K562 (cell line): Measurements from ENCODE around the gene DOCK3. TPM values are rescaled to one million over a fixed set of nuclear protein-coding genes. Genes with fewer than 3 reads are reported as not detected.

Experiments
- ATAC-seq: fragments of 200-7000 bp; cut with Tn5 transposase; 3 replicates; pipeline ENCODE4 v1.9.1; 2020; ENCODE audit warnings: moderate library complexity
- BruUV-seq: library from RNA; stranded (reverse); fragments of 400-500 nt; replicated peaks from 2 replicates; lab custom pipeline; 2021; lab: Mats Ljungman, UMichigan
- CTCF ChIA-PET: fragments of 300-600 bp; formaldehyde crosslinking; extraction: SDS; loops from one replicate; lab custom pipeline; 2021; ENCODE audit warnings: low intra/inter-chr PET ratio; lab: Yijun Ruan, JAX
- POLR2A ChIA-PET: fragments of 300-600, 350-650 bp; sonication (Branson Sonifier 250); formaldehyde crosslinking; extraction: SDS; loops from one replicate; lab custom pipeline; 2021; ENCODE audit warnings: antibody characterized with exemption, inconsistent platforms; lab: Yijun Ruan, JAX
- DNase-seq, 4 experiments: peaks; one replicate each; pipeline versions ENCODE4 v3.0.0 to v3.0.0-alpha.2; 2011 to 2018; ENCODE audit warnings: low spot score in 3 of 4, mixed read lengths in 3 of 4; ENCODE audit errors: extremely low read depth in 1 of 4
- FAIRE-seq: peaks from 2 replicates; lab custom pipeline; 2011; peaks lifted over from hg19 to GRCh38; lab: Jason Lieb, UNC
- H2AFZ ChIP-seq: 2 replicates; pipeline ENCODE4 v1.6.0; 2011; ENCODE audit warnings: low read depth, low read length, control low read depth, inconsistent platforms
- H3K27ac ChIP-seq: fragments of 200-600 bp; 3 replicates; pipeline ENCODE4 v1.8.0; 2011; ENCODE audit warnings: low read depth, mild to moderate bottlenecking, control low read depth, inconsistent platforms, low read length, moderate library complexity, mixed read lengths; ENCODE audit errors: extremely low read depth
- H3K27me3 ChIP-seq, 2 experiments: fragments of 300-600 bp in 1 of 2; 2 replicates in 1 of 2; 3 replicates in 1 of 2; pipeline versions ENCODE4 v1.6.0 to v1.8.0; 2011; ENCODE audit warnings: inconsistent platforms in 2 of 2, low read length in 2 of 2, mild to moderate bottlenecking in 1 of 2, mixed read lengths in 1 of 2, moderate library complexity in 1 of 2; ENCODE audit not compliant: control insufficient read depth in 2 of 2, insufficient read depth in 2 of 2
- H3K36me3 ChIP-seq: fragments of 300-600 bp; 3 replicates; pipeline ENCODE4 v1.8.0; 2011; ENCODE audit warnings: mild to moderate bottlenecking, low read length, inconsistent platforms; ENCODE audit not compliant: control insufficient read depth, insufficient read depth
- H3K4me1 ChIP-seq, 2 experiments: fragments of 200-600 bp in 1 of 2; replicated peaks in 1 of 2; 2 replicates in 1 of 2; 3 replicates in 1 of 2; pipeline versions ENCODE4 v1.5.1 to v1.8.0; 2011; ENCODE audit warnings: inconsistent platforms in 2 of 2, low read length in 2 of 2, mild to moderate bottlenecking in 1 of 2, mixed read lengths in 1 of 2, moderate library complexity in 1 of 2; ENCODE audit not compliant: control insufficient read depth in 2 of 2, insufficient read depth in 2 of 2
- H3K4me2 ChIP-seq: 2 replicates; pipeline ENCODE4 v1.6.1; 2011; ENCODE audit warnings: low read length, control low read depth, inconsistent platforms, mixed read lengths; ENCODE audit not compliant: insufficient read depth
- H3K4me3 ChIP-seq: fragments of 200-600 bp; sonication (generic), shearing (Covaris generic); 2 replicates; pipeline ENCODE4 v1.5.1; 2016; ENCODE audit warnings: control low read depth, inconsistent platforms
- H3K79me2 ChIP-seq: fragments of 200-600 bp; 3 replicates; pipeline ENCODE4 v1.8.0; 2011; ENCODE audit warnings: low read length, inconsistent platforms; ENCODE audit not compliant: control insufficient read depth, insufficient read depth
- H3K9ac ChIP-seq, 2 experiments: 2 replicates each; pipeline versions ENCODE4 v1.6.0 to v1.6.1; 2011; ENCODE audit warnings: low read depth in 2 of 2, low read length in 2 of 2, control low read depth in 1 of 2, inconsistent platforms in 1 of 2, mild to moderate bottlenecking in 1 of 2, mixed read lengths in 1 of 2; ENCODE audit not compliant: insufficient read depth in 1 of 2
- H3K9me1 ChIP-seq: one replicate; pipeline ENCODE4 v1.6.0; 2011; ENCODE audit warnings: inconsistent platforms, mild to moderate bottlenecking, low read length, moderate library complexity; ENCODE audit not compliant: control insufficient read depth, insufficient read depth
- H3K9me3 ChIP-seq: replicated peaks from 2 replicates; pipeline ENCODE4 v1.5.1; 2011; ENCODE audit warnings: low read depth, low read length, inconsistent platforms; ENCODE audit not compliant: control insufficient read depth, insufficient read depth
- H4K20me1 ChIP-seq: replicated peaks from 2 replicates; pipeline ENCODE4 v1.6.1; 2011; ENCODE audit warnings: low read length, inconsistent platforms, mixed read lengths; ENCODE audit not compliant: control insufficient read depth, insufficient read depth
- AFF4 ChIP-seq: sonication (generic); formaldehyde crosslinking; IDR thresholded peaks from 2 replicates; pipeline ENCODE4 v1.8.0; 2023; ENCODE audit warnings: mild to moderate bottlenecking, missing genetic modification reagents
- CLOCK ChIP-seq: fragments of 250-450 bp; sonication (Bioruptor Pico); IDR thresholded peaks from 2 replicates; pipeline ENCODE4 v1.4.0; 2020; ENCODE audit warnings: mild to moderate bottlenecking, moderate library complexity, borderline replicate concordance
- GATAD2B ChIP-seq: fragments of 450-650 bp; IDR thresholded peaks from 2 replicates; pipeline ENCODE4 v1.6.1; 2017; ENCODE audit warnings: mild to moderate bottlenecking, borderline replicate concordance
- GTF2F1 ChIP-seq: IDR thresholded peaks from 2 replicates; pipeline ENCODE4 v1.6.1; 2011; ENCODE audit warnings: low read depth, low read length, improper control_type of control experiment
- HIVEP1 ChIP-seq: fragments of 250-450 bp; sonication (Bioruptor Pico); IDR thresholded peaks from 2 replicates; pipeline ENCODE4 v1.4.0; 2020; ENCODE audit warnings: mild to moderate bottlenecking
- HMG20A ChIP-seq: fragments of 450-650 bp; formaldehyde crosslinking; conservative IDR thresholded peaks from 2 replicates; pipeline ENCODE4 v1.4.0; 2020; ENCODE audit warnings: mild to moderate bottlenecking, mixed read lengths
- MLLT1 ChIP-seq, 2 experiments: fragments of 450-650 bp; IDR thresholded peaks; 2 replicates each; pipeline ENCODE4 v1.6.1; 2016
- MYC ChIP-seq, 2 experiments: fragments of 250-450 bp in 1 of 2; sonication (Bioruptor Pico) in 1 of 2; IDR thresholded peaks; 2 replicates each; pipeline versions ENCODE4 v1.5.1 to v1.6.1; 2012 to 2021; ENCODE audit warnings: low read depth in 2 of 2, borderline replicate concordance in 1 of 2, improper control_type of control experiment in 1 of 2, low read length in 1 of 2, mild to moderate bottlenecking in 1 of 2, moderate library complexity in 1 of 2
- SMARCB1 ChIP-seq: IDR thresholded peaks from 2 replicates; pipeline ENCODE4 v1.6.1; 2011; ENCODE audit warnings: improper control_type of control experiment, low read depth; ENCODE audit not compliant: insufficient read length
- ZNF431 ChIP-seq: sonication (generic); formaldehyde crosslinking; IDR thresholded peaks from 2 replicates; pipeline ENCODE4 v1.8.0; 2022; ENCODE audit warnings: mild to moderate bottlenecking, missing genetic modification reagents
- WGBS: fragments of 100-300 bp; shearing (Covaris generic); methylation state at CpG from one replicate; pipeline ENCODE4 v1.1.6; 2016; ENCODE audit warnings: low coverage, mixed read lengths; ENCODE audit not compliant: insufficient coverage; ENCODE audit errors: missing lambda C conversion rate; 5-methylcytosine and 5-hydroxymethylcytosine counted together
- in situ Hi-C: fragments of 300-500 bp; cut with MboI; formaldehyde crosslinking; loops from 4 replicates; pipeline ENCODE4 v1.15.0; 2018; ENCODE audit warnings: inconsistent platforms, mixed read lengths
- intact Hi-C: fragments of 100-400 bp; cut with micrococcal nuclease; formaldehyde crosslinking; loops from 2 replicates; pipeline ENCODE4 v1.14.2; 2022
- polyA plus RNA-seq, 8 experiments: library from polyadenylated mRNA; depleted of rRNA in 4 of 8; stranded (reverse) in 5 of 8; unstranded in 3 of 8; fragments of >200 nt; fragmentation: Nextera tagmentation in 2 of 8; fragmentation: Illumina TruSeq in 1 of 8; extraction: Ambion mirVana in 2 of 8; extraction: Trizol in 1 of 8; gene quantifications; 2 replicates each; pipeline versions ENCODE4 v1.2.1 to v1.2.3, GENCODE V29; 2011 to 2014; ENCODE audit warnings: inconsistent platforms in 1 of 8, missing spikeins in 1 of 8
- total RNA-seq, 7 experiments: library from RNA; depleted of rRNA in 6 of 7; stranded (reverse); fragments of >200 nt in 6 of 7; fragmentation: Illumina TruSeq in 2 of 7; extraction: Trizol in 2 of 7; gene quantifications; 2 replicates each; pipeline versions ENCODE4 v1.2.1 to v1.2.3, GENCODE V29; 2011 to 2021; ENCODE audit warnings: low replicate concordance in 1 of 7
- TF ChIP-seq, protein P1 (sequence below): fragments of 250-450 bp; sonication (Bioruptor Pico); IDR thresholded peaks from 2 replicates; pipeline ENCODE4 v1.4.0; 2020; ENCODE audit warnings: borderline replicate concordance

Gene DOCK3
- total and polyA plus RNA-seq, 9 of the 15 experiments (the other 6 are each of a cell fraction or from before 2014, with no cell fraction given) = under 0.01 to 0.03 (median 0.01) TPM; not detected in 4

GRCh38 chr3:51306093-51306492 is 631.4 kb downstream of the DOCK3 start:
- POLR2A ChIA-PET = no interaction called here
- Histone ChIP-seq H3K4me2 (no peak overlapping the region), H3K4me3 (no peak overlapping the region), H2AFZ (no peak overlapping the region), H3K36me3 (no peaks in the 10 kb centered on the region), H3K9me3 (no peaks in the 10 kb centered on the region)
- 5% methylated on average over 1 of the region's 1 CpG for WGBS
- BruUV-seq = no TSS peak
- TF ChIP-seq MLLT1 (IDR thresholded peaks at IDR 0.05) (no peak), GATAD2B (no peak), CLOCK (CRISPR knock-in tag) (no peak), MYC (IDR thresholded peaks at IDR 0.05; ENCODE audit: low read depth, low read length) (no peak), MYC (CRISPR knock-in tag; IDR thresholded peaks at IDR 0.05; ENCODE audit: borderline replicate concordance, low read depth) (no peak), SMARCB1 (no peak), HMG20A (no peak), GTF2F1 (no peak), HIVEP1 (CRISPR knock-in tag) (no peak), ZNF431 (CRISPR knock-in tag) (no peak), AFF4 (CRISPR knock-in tag) (no peak)
- TF ChIP-seq, protein P1, sequence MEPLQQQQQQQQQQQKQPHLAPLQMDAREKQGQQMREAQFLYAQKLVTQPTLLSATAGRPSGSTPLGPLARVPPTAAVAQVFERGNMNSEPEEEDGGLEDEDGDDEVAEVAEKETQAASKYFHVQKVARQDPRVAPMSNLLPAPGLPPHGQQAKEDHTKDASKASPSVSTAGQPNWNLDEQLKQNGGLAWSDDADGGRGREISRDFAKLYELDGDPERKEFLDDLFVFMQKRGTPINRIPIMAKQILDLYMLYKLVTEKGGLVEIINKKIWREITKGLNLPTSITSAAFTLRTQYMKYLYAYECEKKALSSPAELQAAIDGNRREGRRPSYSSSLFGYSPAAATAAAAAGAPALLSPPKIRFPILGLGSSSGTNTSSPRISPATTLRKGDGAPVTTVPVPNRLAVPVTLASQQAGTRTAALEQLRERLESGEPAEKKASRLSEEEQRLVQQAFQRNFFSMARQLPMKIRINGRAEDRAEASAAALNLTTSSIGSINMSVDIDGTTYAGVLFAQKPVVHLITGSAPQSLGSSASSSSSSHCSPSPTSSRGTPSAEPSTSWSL (CRISPR knock-in tag) = no peak
- TF ChIP-seq, all 486 proteins: peak for 0
- no peaks in the 10 kb centered on the region for H3K27me3 ChIP-seq
- H4K20me1 ChIP-seq = no peaks in the 10 kb centered on the region
- in situ Hi-C loops = no loop called here
- no peak overlapping the region for H3K27ac ChIP-seq
- CTCF ChIA-PET = no interaction called here
- intact Hi-C loops = no loop called here
- ATAC-seq (no peak), FAIRE-seq (no peak), DNase-seq (no peak)
- no peaks in the 10 kb centered on the region for H3K79me2 ChIP-seq
- no peak overlapping the region for H3K9ac ChIP-seq
- H3K9me1 ChIP-seq = no peaks in the 10 kb centered on the region
- no peaks in the 10 kb centered on the region for H3K4me1 ChIP-seq
